Stimulated activated CD8-positive, alpha-beta memory T cell treated with anti-CD3 and anti-CD28 coated beads, Interleukin-7, amount 100 ng/mL, for 48 hours (primary cell): ENCODE measurements around the gene NUMB.

ENCODE experiments used
- DNase-seq, 2 donors: peaks; one replicate each; pipeline ENCODE4 v3.0.0-alpha.2; 2020; ENCODE audit warnings: low read depth in 1 of 2; ENCODE audit errors: extremely low read depth in 1 of 2

Gene NUMB

GRCh38 chr14:73458183-73458976 is at the start of gene NUMB:
NUMB (minus strand) TSS chr14:73458546; CDS start chr14:73355751, 102,795 bp downstream.
- DNase-seq, result peak; percentile 91 to 97

GRCh38 chr14:73503648-73504047 is 45.3 kb upstream of the NUMB start:
- DNase-seq, result no peak

DNA sequence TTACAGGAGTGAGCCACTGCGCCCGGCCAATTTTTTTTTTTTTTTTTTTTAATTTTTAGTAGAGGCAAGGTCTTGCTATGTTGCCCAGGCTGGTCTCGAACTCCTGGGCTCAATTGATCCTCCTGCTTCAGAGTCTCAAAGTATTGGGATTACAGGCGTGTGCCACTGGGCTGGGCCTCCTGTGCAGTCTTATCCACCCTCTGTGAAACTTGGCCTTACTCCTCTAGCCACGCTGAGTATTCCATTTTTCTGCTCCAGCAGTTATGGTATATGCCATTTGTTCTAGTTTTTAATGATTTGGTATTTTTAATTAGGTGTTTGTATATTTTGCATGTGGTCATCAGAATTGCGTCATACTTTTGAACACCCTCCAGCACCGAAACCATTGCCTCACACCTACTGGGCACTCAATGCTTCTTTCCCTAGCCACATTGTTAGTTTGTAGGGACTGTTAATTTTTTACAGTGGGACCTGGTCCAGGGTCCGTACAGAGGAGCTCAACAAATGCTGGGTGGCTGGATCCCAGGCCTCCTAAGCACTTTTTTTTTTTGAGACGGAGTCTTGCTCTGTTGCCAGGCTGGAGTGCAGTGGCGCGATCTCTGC is 43.8 kb upstream of the NUMB start:
- no peak for DNase-seq

DNA sequence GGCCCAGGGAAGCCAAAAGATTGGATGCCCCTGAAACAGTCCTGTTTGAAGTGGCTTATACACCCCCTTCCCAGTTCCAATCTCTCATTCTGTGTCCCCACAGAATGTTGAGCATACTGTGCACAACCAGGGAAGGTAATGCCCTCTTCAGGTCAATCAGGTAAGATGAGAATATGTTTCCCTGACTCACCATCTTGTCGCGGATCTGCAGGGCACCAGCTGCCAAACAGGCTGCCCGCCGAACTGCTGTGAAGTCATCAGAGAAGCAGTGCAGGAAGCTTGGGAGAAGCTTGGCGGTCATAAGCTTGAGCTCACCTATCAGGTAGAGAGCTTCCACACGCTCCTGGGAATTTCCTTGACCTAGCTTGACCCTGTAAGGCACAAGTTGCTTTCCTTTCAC is 42.0 kb upstream of the NUMB start:
- no peak for DNase-seq

GRCh38 chr14:73494593-73494992 is 36.2 kb upstream of the NUMB start:
- DNase-seq, result no peak

GRCh38 chr14:73492670-73493069 is 34.3 kb upstream of the NUMB start:
- no peak for DNase-seq

- no peak for DNase-seq
Observed at GRCh38 chr14:73492043-73492552, 33.8 kb upstream of the NUMB start.

- peak; percentile 46 to 61 for DNase-seq
Observed at GRCh38 chr14:73491256-73492042, 33.1 kb upstream of the NUMB start.

- DNase-seq, result no peak
Observed at GRCh38 chr14:73489481-73490175, 31.3 kb upstream of the NUMB start.

- no peak for DNase-seq
Observed at GRCh38 chr14:73478684-73479083, 20.3 kb upstream of the NUMB start.

- DNase-seq, result no peak
Observed at GRCh38 chr14:73477618-73478266, 19.4 kb upstream of the NUMB start.

DNA sequence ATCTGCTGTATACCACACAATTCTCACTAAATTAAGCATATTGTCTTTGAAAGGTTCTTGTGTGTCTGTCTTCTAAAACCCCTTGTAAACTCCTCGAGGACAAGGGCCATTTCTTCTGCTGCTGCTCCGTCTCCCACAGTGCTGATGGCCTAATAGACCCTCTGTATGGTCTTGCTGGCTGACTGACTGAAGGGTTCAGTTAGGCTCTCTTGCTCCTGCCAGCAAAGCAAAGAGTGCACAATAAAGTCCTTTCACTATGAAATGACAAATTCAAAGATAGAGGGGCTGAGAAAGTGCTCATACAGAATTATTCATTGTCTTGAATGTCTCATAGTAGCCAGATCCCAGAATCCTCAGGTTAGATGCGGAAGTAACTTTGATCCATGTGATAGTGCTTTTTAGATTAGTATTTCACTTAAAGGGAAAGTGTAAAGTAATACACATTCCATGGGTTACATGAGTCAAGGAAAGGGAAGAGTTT is 18.1 kb upstream of the NUMB start:
- no peak for DNase-seq

- DNase-seq, result no peak
Observed at GRCh38 chr14:73474952-73475351, 16.6 kb upstream of the NUMB start.

DNA sequence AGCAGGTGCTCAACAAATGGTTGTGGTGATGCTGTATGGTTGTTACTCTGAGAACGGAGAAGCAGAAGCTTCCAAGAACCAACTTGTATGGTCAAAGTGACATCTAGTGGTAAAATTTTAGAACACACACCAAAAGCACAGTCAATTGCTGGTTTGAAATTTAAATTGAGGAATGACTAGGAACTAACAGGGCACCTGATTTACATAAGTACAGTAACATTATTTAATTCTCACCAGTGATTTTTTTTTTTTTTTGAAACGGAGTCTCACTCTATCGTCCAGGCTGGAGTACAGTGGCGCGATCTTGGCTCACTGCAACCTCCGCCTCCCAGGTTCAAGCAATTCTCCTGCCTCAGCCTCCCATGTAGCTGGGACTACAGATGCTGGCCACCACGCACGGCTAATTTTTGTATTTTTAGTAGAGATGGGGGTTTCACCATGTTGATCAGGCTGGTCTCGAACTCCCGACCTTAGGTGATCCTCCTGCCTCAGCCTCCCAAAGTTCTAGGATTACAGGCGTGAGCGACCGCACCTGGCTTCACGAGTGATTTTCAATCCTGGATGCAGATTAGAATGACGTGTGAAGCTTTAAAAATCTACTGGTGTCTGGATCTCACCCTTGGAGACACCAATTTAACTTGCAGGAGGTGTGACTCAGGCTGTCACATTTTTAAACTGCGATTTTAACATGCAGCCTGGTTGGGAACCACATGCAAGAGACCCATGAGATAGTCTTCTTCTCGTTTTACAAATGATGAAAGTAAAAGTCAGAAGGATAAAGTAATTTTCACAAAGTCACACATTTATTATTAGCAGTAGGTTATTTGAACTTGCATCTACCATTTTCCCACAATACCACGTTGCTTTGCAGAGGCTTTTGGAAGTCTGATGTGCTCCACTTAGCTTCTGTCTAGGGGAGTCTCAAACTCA is 14.1 kb upstream of the NUMB start:
- no peak for DNase-seq

DNA sequence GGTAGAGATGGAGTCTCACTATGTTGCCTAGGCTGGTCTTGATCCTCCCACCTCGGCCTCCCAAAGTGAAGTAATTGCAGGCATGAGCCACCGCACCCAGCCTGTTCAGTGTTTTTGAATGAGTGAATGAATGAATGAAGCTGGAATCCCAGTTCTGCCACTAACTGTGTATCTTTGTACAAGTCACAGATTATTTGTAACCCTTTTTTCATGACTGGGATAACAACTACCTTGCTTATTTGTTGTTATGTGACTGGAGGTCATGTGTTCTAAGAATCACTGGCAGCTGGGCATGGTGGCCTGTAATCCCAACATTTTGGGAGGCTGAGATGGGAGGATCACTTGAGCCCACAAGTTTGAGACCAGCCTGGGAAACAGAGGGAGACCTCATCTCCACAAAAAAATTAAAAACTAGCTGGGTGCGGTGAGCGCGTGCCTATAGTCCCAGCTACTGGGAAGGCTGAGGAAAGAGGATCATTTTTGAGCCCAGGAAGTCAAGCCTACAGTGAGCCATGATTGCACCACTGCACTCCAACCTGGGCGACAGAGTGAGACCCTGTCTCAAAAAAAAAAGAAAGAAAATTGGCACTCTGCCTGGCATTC is 13.3 kb upstream of the NUMB start:
- no peak for DNase-seq

- no peak for DNase-seq
Observed at GRCh38 chr14:73468828-73469375, 10.6 kb upstream of the NUMB start.

DNA sequence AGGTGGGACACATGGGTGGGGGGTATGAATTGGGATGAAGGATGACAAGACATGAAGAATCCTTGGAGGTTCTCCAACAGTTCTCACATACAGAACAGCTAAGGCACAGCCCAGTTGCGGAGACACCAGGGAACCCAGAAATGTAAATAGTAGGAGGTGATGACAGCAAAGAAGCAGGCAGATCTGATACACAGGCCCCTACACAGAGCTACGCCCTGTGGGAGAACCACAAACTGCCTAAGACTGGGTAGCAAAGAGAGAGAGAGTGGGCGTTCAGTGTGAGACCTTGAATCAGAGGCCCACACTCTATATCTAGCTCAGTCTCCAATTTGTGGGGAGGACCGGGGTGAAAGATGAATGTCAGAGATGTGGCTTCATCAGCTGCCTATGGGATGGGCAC is 9.5 kb upstream of the NUMB start:
- DNase-seq, result peak in 1 of 2 donors; percentile 56

GRCh38 chr14:73467377-73467776 is 9.0 kb upstream of the NUMB start:
- peak in 1 of 2 donors; percentile 86 for DNase-seq
